Natural killer cell treated with Interleukin-12 subunit alpha and Interleukin-12 subunit beta and Interleukin-15 and Interleukin-18, amount 100 ng/mL, for 72 hours (primary cell): ENCODE results near the gene ARF3. TPM values are rescaled to one million over a fixed set of nuclear protein-coding genes. Genes with fewer than 3 reads are reported as not detected.
A peak's percentile ranks its signal among the peaks of the same experiment; 100 is the strongest.

Experiments used
- ATAC-seq, 2 donors: fragments of 150-1000 bp; cut with Tn5 transposase in 1 of 2; sonication (Bioruptor Pico), chemical (Tn5 transposase) in 1 of 2; 2 replicates each; pipeline ENCODE4 v1.10.0; 2021
- DNase-seq: peaks from one replicate; pipeline ENCODE4 v3.0.0; 2022; ENCODE audit warnings: low spot score
- H3K27ac Mint-ChIP-seq, 2 donors: 1 replicate in 1 of 2; 2 replicates in 1 of 2; pipeline ENCODE4 v1.8.0; 2022; ENCODE audit warnings: mixed read lengths in 2 of 2, mild to moderate bottlenecking in 1 of 2, moderate library complexity in 1 of 2
- H3K27me3 Mint-ChIP-seq, 2 donors: 1 replicate in 1 of 2; 2 replicates in 1 of 2; pipeline ENCODE4 v1.8.0; 2022; ENCODE audit warnings: mixed read lengths in 2 of 2
- H3K36me3 Mint-ChIP-seq: one replicate; pipeline ENCODE4 v1.8.0; 2022; ENCODE audit warnings: mixed read lengths
- H3K4me1 Mint-ChIP-seq, 2 donors: 1 replicate in 1 of 2; 2 replicates in 1 of 2; pipeline ENCODE4 v1.8.0; 2022; ENCODE audit warnings: low read depth in 2 of 2, mixed read lengths in 2 of 2, mild to moderate bottlenecking in 1 of 2
- H3K4me3 Mint-ChIP-seq: one replicate; pipeline ENCODE4 v1.8.0; 2022; ENCODE audit warnings: mixed read lengths
- H3K9me3 Mint-ChIP-seq: 2 replicates; pipeline ENCODE4 v1.8.0; 2022; ENCODE audit warnings: mixed read lengths
- total RNA-seq, 2 donors: library from RNA; stranded (reverse); gene quantifications; one replicate each; pipeline ENCODE4 v1.2.3, GENCODE V29; 2022

The ARF3 gene
- total RNA-seq, 2 donors from 2014 or later = 125 to 156 TPM

DNA sequence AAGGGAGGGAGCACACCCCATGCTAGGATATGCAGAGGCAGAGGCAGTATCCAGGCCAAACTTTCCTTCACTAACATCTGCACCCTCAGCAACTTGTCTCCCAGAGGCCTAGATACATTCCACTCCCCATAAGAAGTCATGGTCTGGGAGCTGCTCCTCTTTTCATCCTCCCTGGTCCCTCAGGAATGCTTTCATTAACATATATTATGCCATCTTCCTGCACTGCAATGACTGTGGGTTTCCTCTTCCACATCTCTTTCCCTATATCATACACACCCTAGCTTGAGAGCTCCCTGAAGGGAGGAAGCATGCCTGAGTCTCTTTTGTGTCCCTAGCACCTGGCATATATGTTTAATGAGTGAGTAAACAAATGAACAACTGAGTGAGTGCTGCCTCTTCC, 33.3 kb upstream of the ARF3 start:
- Mint-ChIP-seq H3K9me3 (no peaks in the 10 kb centered on the region), H3K27me3 (peaks cover 39 to 50% of the 10 kb centered on the region in 2 donors)

DNA sequence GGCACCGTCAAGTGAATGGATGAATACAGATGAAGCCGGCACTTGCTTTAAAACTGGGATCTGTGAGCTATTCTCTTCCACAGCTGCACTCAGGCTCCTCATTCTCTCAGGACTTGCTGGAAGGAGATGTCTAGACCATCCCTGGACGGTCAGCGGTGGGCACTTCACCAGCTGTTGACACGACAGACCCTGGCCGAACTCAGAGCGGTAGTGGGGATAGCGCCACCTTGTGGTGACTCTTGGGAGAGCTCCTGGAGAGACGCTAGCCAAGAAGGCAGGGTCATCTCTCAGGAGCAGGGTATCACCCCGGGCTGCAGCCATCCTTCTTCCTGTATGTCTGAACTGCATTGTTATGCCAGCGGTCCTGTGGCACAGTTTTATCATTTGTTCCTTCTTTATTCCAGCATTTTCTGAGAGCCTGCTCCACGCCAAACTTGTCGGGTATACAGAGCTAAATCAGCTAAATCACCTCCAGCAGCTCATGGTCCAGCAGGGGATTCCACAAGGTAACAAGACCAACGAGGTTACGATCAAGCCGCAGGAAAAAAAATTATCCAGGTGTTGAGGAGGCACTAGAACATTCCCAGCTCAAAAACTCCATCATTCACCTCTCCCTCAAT, 30.9 kb upstream of the ARF3 start:
- Mint-ChIP-seq H3K4me1 (peaks cover 10 to 12% of the 10 kb centered on the region in 2 donors), H3K27me3 (peaks cover 33 to 37% of the 10 kb centered on the region in 2 donors), H3K36me3 (no peaks in the 10 kb centered on the region), H3K4me3 (no peak overlapping the region), H3K9me3 (no peaks in the 10 kb centered on the region), H3K27ac (no peak overlapping the region)
- DNase-seq (peak; percentile 74), ATAC-seq (peak; percentile 71 to 83)

More for the DNA sequence above, 33.3 kb upstream of the ARF3 start:
- Mint-ChIP-seq H3K36me3 (no peaks in the 10 kb centered on the region), H3K27ac (no peak overlapping the region), H3K4me1 (peaks cover 15 to 21% of the 10 kb centered on the region in 2 donors), H3K4me3 (no peak overlapping the region)
- no peak for ATAC-seq
- DNase-seq = no peak

DNA sequence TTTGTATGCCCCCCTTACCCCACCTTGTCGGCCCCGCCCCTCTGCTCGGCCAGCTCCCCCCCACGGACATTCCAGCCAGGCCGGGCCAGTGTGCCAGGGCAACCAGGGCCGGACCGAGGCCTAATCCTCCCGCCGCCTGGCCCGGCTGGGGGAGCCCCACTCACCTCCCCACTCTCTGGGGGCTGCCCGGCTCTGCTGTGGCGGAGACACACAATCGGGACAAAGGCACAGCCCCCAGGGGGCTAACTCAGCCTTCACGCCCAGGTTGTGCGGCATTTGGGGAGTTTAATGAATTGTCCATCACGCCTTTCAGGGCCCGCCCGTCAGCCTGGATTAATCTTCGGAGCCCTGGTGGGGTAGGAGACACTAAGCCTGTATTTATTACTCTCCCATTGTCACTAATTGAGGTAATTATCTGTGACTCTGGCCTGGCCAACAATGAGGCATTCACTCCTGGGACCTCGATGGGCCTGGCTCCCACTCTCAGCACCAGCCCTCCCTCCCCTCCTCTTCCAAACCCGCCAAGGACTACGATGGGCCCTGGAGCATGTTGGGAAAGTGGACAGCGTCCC, 29.5 kb upstream of the ARF3 start:
- no peaks in the 10 kb centered on the region for H3K36me3 Mint-ChIP-seq
- no peaks in the 10 kb centered on the region for H3K9me3 Mint-ChIP-seq
- ATAC-seq = no peak
- H3K4me1 Mint-ChIP-seq = peaks cover 19% of the 10 kb centered on the region in 2 donors
- DNase-seq = no peak
- H3K4me3 Mint-ChIP-seq = no peak overlapping the region
- peaks cover 43 to 46% of the 10 kb centered on the region in 2 donors for H3K27me3 Mint-ChIP-seq
- H3K27ac Mint-ChIP-seq = no peak overlapping the region

DNA sequence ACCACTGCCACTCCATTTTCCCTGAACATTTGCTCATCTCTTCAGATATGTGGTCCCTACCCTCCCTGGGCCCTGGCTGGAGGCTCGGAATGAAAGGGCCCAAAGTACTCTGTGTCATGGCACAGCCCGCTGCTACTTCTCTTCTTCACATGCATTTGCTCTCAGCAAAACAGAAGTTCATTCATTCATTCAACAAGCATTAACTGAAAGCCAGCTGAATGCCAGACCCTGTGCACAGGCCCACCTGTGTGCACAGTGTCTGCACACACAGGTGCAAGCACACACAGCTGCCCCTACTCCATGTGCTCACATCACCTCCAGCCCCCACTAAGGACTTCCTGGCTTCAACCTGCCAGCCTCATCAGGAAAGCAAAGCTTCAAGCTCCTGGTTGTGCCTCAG, 28.6 kb upstream of the ARF3 start:
- peak overlapping the region in 1 of 2 donors; percentile 48 for H3K27ac Mint-ChIP-seq
- peaks cover 49 to 51% of the 10 kb centered on the region in 2 donors for H3K27me3 Mint-ChIP-seq
- no peaks in the 10 kb centered on the region for H3K36me3 Mint-ChIP-seq
- peaks cover 25 to 26% of the 10 kb centered on the region in 2 donors for H3K4me1 Mint-ChIP-seq
- H3K4me3 Mint-ChIP-seq = no peak overlapping the region
- ATAC-seq (no peak), DNase-seq (no peak)
- H3K9me3 Mint-ChIP-seq = no peaks in the 10 kb centered on the region

DNA sequence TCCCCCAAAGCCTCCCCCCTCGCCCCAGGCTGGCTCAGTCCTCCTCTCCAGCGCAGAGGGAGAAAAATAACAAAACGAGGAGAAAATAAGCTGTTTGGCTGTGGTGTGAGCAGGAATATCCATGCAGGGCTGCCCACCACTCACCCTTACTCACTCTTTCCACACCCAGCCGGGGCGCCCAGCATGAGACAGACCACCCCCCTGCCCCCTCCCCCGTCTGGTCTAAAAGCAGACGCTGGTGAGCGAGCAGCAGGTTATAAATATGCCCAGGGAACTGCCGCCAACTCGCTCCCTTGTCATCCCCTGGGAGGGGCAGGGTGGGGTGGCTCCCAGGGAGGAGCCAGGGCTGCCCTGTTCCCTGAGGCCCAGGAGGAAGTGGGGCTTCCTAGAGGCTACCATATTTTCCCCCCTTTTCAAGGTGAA, 28.2 kb upstream of the ARF3 start:
- H3K36me3 Mint-ChIP-seq = no peaks in the 10 kb centered on the region
- DNase-seq (no peak), ATAC-seq (no peak)
- peak overlapping the region in 1 of 2 donors; percentile 48 for H3K27ac Mint-ChIP-seq
- peaks cover 49% of the 10 kb centered on the region in 2 donors for H3K27me3 Mint-ChIP-seq
- H3K4me1 Mint-ChIP-seq = peaks cover 28% of the 10 kb centered on the region in 2 donors
- H3K9me3 Mint-ChIP-seq = no peaks in the 10 kb centered on the region
- H3K4me3 Mint-ChIP-seq = no peak overlapping the region

DNA sequence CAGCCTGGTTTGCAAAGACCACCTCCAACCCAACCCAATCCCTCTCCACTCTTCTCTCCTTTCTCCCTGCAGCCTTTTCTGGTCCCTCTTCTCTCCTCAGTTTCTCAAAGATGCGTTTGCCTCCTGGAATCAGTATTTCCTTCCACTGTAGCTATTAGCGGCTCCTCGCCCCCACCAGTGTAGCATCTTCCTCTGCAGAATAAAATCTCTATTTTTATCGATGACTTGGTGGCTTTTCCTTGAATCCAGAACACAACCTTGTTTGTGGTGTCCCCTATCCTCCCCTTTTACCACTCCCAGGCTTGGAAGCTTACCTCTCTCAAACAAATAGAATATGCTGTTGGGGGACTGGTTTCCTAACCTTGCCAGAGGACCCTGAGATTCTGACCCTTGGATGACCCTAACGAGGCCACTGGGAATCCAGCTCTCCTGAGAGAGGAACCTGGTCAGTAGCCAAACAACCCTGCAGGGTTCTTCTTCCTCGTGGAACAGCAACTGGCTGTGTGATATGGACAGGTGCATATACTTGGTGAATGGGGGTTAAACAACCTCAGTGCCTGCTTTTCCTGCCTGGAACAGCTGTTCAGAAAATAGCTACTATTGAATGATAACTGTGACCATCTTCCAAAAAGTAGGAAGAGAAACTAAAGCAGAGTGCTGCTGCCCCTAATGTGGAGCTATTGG, 25.3 kb upstream of the ARF3 start:
- Mint-ChIP-seq H3K4me3 (peak overlapping the region; percentile 87), H3K27ac (peak overlapping the region; percentile 34 to 66), H3K4me1 (peaks cover 37 to 39% of the 10 kb centered on the region in 2 donors), H3K36me3 (no peaks in the 10 kb centered on the region), H3K27me3 (peaks cover 30 to 48% of the 10 kb centered on the region in 2 donors), H3K9me3 (no peaks in the 10 kb centered on the region)
- ATAC-seq (no peak), DNase-seq (no peak)

DNA sequence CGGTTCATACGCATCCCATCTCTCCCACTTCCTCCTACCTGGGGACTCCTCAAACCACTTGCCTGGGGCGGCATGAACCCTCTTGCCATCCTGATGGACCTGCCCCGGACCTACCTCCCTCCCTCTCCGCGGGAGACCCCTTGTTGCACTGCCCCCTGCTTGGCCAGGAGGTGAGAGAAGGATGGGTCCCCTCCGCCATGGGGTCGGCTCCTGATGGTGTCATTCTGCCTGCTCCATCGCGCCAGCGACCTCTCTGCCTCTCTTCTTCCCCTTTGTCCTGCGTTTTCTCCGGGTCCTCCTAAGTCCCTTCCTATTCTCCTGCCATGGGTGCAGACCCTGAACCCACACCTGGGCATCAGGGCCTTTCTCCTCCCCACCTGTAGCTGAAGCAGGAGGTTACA, 24.5 kb upstream of the ARF3 start:
- H3K36me3 Mint-ChIP-seq = no peaks in the 10 kb centered on the region
- no peaks in the 10 kb centered on the region for H3K9me3 Mint-ChIP-seq
- H3K27me3 Mint-ChIP-seq = peaks cover 33 to 53% of the 10 kb centered on the region in 2 donors
- DNase-seq (no peak), ATAC-seq (no peak)
- H3K4me1 Mint-ChIP-seq = peaks cover 43 to 44% of the 10 kb centered on the region in 2 donors
- peak overlapping the region; percentile 87 for H3K4me3 Mint-ChIP-seq
- peak overlapping the region; percentile 34 to 66 for H3K27ac Mint-ChIP-seq

DNA sequence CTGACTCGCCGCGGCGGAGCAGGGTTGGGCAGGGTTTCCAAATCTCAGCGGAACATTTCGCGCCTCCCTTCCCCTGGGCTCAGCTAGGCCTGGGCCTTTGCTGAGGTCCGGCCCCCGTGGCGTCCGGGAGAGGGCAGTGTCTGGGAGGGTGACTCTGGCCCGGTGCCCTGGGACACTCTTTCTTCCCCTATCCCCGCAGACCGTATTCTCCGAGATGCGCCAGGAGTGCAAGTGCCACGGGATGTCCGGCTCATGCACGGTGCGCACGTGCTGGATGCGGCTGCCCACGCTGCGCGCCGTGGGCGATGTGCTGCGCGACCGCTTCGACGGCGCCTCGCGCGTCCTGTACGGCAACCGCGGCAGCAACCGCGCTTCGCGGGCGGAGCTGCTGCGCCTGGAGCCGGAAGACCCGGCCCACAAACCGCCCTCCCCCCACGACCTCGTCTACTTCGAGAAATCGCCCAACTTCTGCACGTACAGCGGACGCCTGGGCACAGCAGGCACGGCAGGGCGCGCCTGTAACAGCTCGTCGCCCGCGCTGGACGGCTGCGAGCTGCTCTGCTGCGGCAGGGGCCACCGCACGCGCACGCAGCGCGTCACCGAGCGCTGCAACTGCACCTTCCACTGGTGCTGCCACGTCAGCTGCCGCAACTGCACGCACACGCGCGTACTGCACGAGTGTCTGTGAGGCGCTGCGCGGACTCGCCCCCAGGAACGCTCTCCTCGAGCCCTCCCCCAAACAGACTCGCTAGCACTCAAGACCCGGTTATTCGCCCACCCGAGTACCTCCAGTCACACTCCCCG, 23.9 kb upstream of the ARF3 start:
- ATAC-seq = peak; percentile 43 to 59
- Mint-ChIP-seq H3K27ac (peak overlapping the region; percentile 34 to 66), H3K27me3 (peaks cover 31 to 51% of the 10 kb centered on the region in 2 donors), H3K9me3 (no peaks in the 10 kb centered on the region), H3K36me3 (no peaks in the 10 kb centered on the region), H3K4me1 (peaks cover 43 to 44% of the 10 kb centered on the region in 2 donors), H3K4me3 (peak overlapping the region; percentile 87)
- peak; percentile 63 for DNase-seq

DNA sequence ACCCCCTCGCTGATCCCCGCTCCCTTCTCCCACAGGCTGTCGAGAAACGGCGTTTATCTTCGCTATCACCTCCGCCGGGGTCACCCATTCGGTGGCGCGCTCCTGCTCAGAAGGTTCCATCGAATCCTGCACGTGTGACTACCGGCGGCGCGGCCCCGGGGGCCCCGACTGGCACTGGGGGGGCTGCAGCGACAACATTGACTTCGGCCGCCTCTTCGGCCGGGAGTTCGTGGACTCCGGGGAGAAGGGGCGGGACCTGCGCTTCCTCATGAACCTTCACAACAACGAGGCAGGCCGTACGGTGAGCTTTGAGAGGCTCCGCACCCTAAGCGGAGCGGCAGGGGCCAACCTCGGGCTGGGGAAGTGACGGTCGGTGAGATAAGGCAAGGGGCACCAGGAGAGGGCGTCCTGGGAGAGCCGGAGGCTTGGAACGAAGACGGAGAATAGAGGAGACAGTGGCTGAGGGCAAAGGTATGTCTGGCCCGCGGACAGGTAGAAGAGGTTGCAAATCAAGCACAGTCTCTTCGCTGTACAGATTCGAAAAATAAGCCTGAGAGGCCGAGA, 23.2 kb upstream of the ARF3 start:
- peaks cover 26 to 49% of the 10 kb centered on the region in 2 donors for H3K27me3 Mint-ChIP-seq
- peak overlapping the region; percentile 87 for H3K4me3 Mint-ChIP-seq
- DNase-seq = no peak
- ATAC-seq = no peak
- H3K27ac Mint-ChIP-seq = peak overlapping the region in 1 of 2 donors; percentile 31
- peaks cover 43 to 44% of the 10 kb centered on the region in 2 donors for H3K4me1 Mint-ChIP-seq
- H3K9me3 Mint-ChIP-seq = no peaks in the 10 kb centered on the region
- no peaks in the 10 kb centered on the region for H3K36me3 Mint-ChIP-seq

DNA sequence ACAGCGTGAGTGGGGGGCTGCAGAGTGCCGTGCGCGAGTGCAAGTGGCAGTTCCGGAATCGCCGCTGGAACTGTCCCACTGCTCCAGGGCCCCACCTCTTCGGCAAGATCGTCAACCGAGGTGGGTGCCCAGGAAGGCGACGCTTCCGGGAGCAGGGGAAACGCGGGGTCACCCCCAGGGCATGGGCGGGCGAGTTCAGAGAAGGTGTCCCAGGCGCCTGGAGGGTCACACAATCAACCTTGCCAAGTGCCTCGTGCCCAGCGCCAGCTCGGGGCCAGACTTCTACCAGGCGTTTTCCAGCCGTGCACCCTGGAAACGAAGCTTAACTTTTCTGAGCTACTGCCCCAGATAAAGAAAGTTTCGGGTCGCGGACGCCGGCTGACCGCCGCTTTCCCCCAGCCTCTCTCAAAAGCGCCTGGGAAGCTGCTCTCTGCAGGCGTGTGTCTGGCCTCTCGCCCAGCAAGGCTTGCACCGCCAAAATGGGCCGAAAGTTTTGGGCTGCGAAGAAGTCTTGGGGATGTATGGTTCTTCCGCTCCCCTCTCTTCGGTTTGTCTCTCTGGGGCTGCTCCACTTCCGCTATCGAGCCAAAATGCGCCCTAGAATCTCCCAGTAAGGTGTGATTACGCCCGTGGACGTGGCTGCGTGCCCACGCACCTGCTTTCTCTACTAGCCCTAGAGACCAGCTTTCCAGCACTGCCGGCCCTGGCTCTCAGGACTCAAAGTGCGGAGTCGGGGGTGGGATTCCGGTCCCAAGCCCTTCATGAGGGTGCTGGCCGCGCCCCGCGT, 22.5 kb upstream of the ARF3 start:
- Mint-ChIP-seq H3K27me3 (peaks cover 28 to 45% of the 10 kb centered on the region in 2 donors), H3K9me3 (no peaks in the 10 kb centered on the region), H3K27ac (peak overlapping the region in 1 of 2 donors; percentile 31), H3K36me3 (no peaks in the 10 kb centered on the region), H3K4me1 (peaks cover 43 to 44% of the 10 kb centered on the region in 2 donors), H3K4me3 (peak overlapping the region; percentile 87)
- DNase-seq (no peak), ATAC-seq (no peak)

DNA sequence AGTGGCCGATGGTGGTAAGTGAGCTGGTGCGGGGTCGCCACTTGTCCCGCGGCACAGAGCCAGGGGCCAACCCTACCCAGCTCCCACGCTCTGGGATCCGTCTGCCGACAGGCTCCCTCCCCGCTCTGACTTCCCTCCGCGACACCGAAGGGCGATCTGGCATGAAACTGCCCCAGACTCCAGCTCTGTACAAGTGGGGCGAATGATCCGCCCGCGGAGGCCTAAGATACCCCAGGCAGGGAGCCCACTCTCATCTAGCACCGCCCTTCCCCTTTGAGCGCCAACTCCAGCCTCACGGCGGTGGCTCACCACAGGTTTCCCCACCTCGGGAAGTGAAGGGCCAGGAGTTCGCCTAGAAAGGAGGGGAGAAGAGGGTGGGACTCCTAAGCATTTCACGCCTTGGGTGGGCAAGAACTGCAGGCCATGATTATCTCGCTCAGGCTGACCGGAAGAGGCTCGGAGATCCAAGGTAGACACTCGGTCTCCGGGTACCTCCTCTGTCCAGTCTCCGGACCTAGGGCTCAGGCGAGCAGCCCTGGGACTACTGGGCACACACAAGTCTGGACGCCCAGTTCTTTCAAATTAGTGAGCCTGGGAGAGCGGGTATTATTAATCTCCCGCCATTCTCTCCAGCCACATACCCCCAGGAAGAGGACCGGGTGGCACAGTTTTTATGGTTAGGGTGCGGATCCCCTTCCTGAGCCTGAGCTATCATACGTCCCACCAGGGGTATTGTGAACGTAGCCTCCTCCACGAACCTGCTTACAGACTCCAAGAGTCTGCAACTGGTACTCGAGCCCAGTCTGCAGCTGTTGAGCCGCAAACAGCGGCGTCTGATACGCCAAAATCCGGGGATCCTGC, 21.7 kb upstream of the ARF3 start:
- ATAC-seq (no peak), DNase-seq (no peak)
- H3K27ac Mint-ChIP-seq = peak overlapping the region in 1 of 2 donors; percentile 50
- no peaks in the 10 kb centered on the region for H3K36me3 Mint-ChIP-seq
- peaks cover 43 to 51% of the 10 kb centered on the region in 2 donors for H3K4me1 Mint-ChIP-seq
- peaks cover 35 to 45% of the 10 kb centered on the region in 2 donors for H3K27me3 Mint-ChIP-seq
- H3K9me3 Mint-ChIP-seq = no peaks in the 10 kb centered on the region
- H3K4me3 Mint-ChIP-seq = peak overlapping the region; percentile 87

DNA sequence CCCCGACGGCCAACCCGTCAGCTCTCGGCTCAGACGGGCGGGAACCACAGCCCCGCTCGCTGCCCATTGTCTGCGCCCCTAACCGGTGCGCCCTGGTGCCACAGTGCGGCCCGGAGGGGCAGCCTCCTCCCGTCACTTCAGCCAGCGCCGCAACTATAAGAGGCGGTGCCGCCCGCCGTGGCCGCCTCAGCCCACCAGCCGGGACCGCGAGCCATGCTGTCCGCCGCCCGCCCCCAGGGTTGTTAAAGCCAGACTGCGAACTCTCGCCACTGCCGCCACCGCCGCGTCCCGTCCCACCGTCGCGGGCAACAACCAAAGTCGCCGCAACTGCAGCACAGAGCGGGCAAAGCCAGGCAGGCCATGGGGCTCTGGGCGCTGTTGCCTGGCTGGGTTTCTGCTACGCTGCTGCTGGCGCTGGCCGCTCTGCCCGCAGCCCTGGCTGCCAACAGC, 21.0 kb upstream of the ARF3 start, which contains the start of gene WNT1:
Gene WNT1 (plus strand): TSS at position 32 of the 450 bp plus-strand sequence. CDS start 329 bp downstream, at position 361.
- H3K4me3 Mint-ChIP-seq = peak within 1 kb of the TSS; percentile 87
- H3K27ac Mint-ChIP-seq = peak within 1 kb of the TSS in 1 of 2 donors; percentile 54
- no peaks in the 10 kb centered on the region for H3K36me3 Mint-ChIP-seq
- H3K4me1 Mint-ChIP-seq = peaks cover 43 to 51% of the 10 kb centered on the region in 2 donors
- H3K27me3 Mint-ChIP-seq = peaks cover 35 to 45% of the 10 kb centered on the region in 2 donors
- no peaks in the 10 kb centered on the region for H3K9me3 Mint-ChIP-seq
- ATAC-seq (peak; percentile 22 to 25), DNase-seq (peak; percentile 59)
